GM21526 (cell line): ENCODE data around the gene LRRC27.
"Not testable (repeated sequence)": the region's sequence is repeated elsewhere in the genome, so short reads cannot be mapped to it uniquely, and the experiment has no call there.

Experiments
- ATAC-seq: cut with Tn5 transposase; IDR thresholded peaks from one replicate; pipeline ENCODE4 v1.9.1; 2021; ENCODE audit warnings: moderate library complexity; ENCODE audit not compliant: unreplicated experiment, low FRiP score

Gene LRRC27

GRCh38 chr10:132313865-132314264 lies 18.1 kb upstream of the LRRC27 start:
- ATAC-seq: no peak

GRCh38 chr10:132314336-132314735 lies 17.7 kb upstream of the LRRC27 start:
- no peak for ATAC-seq

- ATAC-seq: not testable (repeated sequence)
These were observed 17.1 kb upstream of the LRRC27 start for GRCh38 chr10:132314881-132315280.

- ATAC-seq: no peak
These were observed 15.9 kb upstream of the LRRC27 start for GRCh38 chr10:132316133-132316532.

- not testable (repeated sequence) for ATAC-seq
These were observed 14.5 kb upstream of the LRRC27 start for GRCh38 chr10:132317477-132317876.

- ATAC-seq: peak; percentile 95
These were observed 11.9 kb upstream of the LRRC27 start for GRCh38 chr10:132319853-132320653.

GRCh38 chr10:132320654-132321469 lies 11.1 kb upstream of the LRRC27 start:
- ATAC-seq: no peak

- no peak for ATAC-seq
These were observed 10.3 kb upstream of the LRRC27 start for GRCh38 chr10:132321726-132322125.

GRCh38 chr10:132322586-132323048 lies 9.4 kb upstream of the LRRC27 start:
- no peak for ATAC-seq

- ATAC-seq: no peak
These were observed 7.8 kb upstream of the LRRC27 start for GRCh38 chr10:132324186-132324585.

- ATAC-seq: no peak
These were observed 5.6 kb upstream of the LRRC27 start for GRCh38 chr10:132326344-132326889.

GRCh38 chr10:132326925-132327324 lies 5.1 kb upstream of the LRRC27 start:
- ATAC-seq: no peak

GRCh38 chr10:132328106-132328505 lies 3.9 kb upstream of the LRRC27 start:
- ATAC-seq: no peak

- no peak for ATAC-seq
These were observed 3.3 kb upstream of the LRRC27 start for GRCh38 chr10:132328738-132329137.

GRCh38 chr10:132329565-132330485 lies 2.2 kb upstream of the LRRC27 start:
- no peak for ATAC-seq

GRCh38 chr10:132330486-132330833 lies 1.5 kb upstream of the LRRC27 start:
- ATAC-seq: no peak

GRCh38 chr10:132332433-132332754 lies 401 bp downstream of the LRRC27 start:
- ATAC-seq: peak; percentile 45

GRCh38 chr10:132333386-132333785 lies 1.4 kb downstream of the LRRC27 start:
- ATAC-seq: no peak

- no peak for ATAC-seq
These were observed 2.7 kb downstream of the LRRC27 start for GRCh38 chr10:132334631-132335188.
